HG03045 (cell line): ENCODE data around the gene PTGFRN.

Experiments
- ATAC-seq: cut with Tn5 transposase; IDR thresholded peaks from one replicate; pipeline ENCODE4 v1.9.1; 2021; ENCODE audit warnings: mild to moderate bottlenecking, moderate library complexity; ENCODE audit not compliant: unreplicated experiment

Gene PTGFRN

GRCh38 chr1:116940814-116941599, 31.3 kb downstream of the PTGFRN start:
- ATAC-seq, result no peak

- no peak for ATAC-seq
Observed at GRCh38 chr1:116941670-116942069, 32.0 kb downstream of the PTGFRN start.

- ATAC-seq, result no peak
Observed at GRCh38 chr1:116942344-116942743, 32.6 kb downstream of the PTGFRN start.

GRCh38 chr1:116943438-116943837, 33.7 kb downstream of the PTGFRN start:
- no peak for ATAC-seq

GRCh38 chr1:116944613-116945012, 34.9 kb downstream of the PTGFRN start:
- ATAC-seq, result no peak

DNA sequence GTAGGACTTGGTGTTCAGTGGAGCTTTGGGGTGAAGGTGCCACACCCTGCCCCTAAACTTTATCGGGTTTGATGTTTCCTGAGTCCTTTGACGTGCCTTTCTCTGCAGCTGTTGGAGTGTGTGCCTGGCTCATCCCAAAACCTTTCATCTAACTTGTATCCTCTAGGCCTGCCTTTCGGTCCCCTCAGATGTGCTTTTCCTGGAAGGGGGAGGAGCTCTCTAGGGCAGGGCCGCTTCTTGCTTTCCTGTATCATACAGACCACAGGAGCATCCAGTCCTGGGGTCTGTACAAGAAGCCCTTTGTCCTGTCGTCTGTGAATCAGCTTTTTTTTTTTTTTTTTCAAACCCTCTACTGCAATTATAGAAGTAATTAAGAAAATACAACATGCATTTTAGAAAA, 35.7 kb downstream of the PTGFRN start:
- ATAC-seq, result no peak

DNA sequence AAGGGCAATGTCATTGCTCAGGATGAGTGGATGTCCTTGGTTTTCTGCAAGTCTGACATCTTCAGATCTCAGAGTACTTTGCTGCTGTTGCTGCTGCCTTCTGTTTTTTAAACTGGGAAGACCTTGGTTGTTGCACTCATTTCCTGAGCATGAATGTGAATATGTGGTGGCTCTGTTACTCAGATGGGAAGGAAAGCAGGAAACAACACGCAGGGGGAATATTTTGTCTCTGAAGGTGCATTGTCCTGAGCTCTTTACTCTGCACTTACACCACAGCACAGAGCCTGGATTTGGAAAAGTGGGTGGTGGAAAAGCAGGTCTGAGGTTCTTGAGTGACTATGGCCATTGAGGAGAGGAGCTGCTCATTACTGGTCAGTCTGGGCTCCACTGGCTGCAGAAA, 36.3 kb downstream of the PTGFRN start:
- no peak for ATAC-seq

- no peak for ATAC-seq
Observed at GRCh38 chr1:116947092-116947860, 37.6 kb downstream of the PTGFRN start.

GRCh38 chr1:116948046-116948445, 38.3 kb downstream of the PTGFRN start:
- ATAC-seq, result no peak

DNA sequence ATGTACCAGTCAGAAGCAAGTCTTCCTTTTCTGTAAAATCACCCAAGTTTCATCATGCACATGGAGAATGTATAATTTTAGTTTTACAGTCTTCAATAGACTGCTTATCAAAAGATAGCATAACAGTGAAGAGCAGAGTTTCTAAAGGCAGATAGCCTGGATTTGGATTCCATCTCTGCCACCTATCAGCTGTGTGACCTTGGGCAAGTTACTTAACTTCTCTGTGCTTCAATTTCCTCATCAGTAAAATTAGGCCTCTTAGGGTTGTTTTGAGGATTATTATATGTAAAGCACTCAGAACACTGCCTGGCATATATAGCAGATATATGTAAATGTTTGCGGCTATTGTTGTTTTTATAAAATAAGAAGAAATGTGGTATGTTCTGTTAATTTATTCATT, 38.9 kb downstream of the PTGFRN start:
- no peak for ATAC-seq

DNA sequence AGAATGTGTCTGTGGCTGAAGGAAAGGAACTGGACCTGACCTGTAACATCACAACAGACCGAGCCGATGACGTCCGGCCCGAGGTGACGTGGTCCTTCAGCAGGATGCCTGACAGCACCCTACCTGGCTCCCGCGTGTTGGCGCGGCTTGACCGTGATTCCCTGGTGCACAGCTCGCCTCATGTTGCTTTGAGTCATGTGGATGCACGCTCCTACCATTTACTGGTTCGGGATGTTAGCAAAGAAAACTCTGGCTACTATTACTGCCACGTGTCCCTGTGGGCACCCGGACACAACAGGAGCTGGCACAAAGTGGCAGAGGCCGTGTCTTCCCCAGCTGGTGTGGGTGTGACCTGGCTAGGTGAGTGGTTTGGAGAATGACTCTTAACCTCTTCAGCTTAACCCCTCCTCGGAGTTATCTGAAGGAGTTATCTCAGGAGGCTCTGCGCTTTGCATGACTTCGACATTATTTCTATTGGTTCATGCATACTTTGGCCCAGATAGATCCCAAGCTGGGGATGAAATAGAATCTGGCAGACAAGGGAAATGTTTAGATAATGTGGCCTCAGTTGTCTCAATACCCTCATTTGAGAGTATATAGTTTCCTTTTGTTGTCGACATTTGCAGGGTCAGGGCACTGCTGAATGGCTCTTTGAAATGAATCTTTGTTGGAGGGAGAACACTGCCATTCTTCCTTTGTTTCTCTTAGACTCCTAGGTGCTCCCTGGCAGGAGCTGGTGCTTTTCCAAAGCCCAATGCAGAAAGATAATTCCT, 39.7 kb downstream of the PTGFRN start:
- ATAC-seq, result no peak

DNA sequence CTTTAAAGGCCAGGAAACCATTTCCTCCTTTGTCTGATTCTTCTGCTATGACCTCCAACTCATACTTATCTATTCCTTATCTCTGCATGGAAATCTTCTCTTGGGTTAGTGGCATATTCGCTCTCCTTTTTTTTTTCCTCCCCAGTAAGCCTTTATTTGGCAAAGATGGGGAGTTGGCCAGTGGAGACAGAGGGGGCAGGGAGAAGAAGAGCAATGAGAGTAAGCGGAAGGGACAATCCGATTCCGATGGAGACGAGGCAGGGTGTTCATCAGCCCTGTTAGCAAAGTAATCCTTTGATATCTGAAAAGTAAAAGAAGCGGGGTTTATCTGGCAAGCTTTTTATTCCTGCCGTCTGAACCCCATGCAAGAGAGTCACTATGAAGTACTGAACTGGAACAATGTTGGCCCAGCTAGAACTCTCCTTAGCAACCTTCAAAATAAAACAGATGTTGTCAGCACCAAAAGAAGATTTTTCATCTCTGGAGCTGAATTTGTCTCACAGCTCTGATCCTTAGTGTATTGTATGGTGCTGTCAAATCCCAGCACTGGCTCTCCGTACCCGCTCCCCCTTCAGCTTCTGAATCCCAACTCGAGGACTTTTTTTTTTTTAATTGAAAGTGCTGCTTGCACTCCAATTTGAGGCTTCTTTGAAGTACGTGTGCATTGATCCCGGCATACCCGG, 40.9 kb downstream of the PTGFRN start:
- ATAC-seq, result no peak

DNA sequence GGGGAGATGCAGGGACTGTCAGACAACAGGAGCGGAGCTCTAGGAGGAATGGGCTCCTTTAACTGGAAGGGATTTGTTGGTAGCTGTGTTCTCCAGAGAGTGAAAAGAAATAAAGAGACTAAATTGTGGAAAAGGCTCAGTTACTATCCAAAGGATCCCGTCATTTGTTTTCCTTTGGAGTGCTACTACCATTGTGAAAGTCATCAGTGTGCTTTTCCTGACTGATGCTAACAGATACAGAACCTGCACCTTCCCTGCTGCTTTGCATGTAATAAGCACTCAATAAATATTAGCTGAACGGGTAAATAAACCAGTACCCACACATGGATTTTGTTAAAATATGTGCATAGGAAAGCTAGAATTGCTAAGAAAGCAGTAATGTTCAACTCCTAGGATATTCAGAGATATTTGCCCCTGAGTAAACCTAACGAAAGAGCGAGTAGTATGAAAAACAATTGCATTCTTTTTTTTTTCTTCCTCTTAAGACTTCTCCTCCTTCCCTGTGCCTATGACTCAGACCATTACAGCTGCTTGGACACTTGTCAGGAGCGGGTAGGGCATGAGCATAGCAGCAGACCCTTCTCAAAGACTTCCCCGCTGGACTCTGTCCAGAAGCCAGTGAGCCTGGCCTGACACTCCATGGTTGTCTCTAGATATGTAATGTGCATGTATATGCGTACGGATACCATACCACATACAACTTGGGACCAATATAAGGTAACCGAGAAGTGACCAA, 41.7 kb downstream of the PTGFRN start:
- ATAC-seq, result no peak

DNA sequence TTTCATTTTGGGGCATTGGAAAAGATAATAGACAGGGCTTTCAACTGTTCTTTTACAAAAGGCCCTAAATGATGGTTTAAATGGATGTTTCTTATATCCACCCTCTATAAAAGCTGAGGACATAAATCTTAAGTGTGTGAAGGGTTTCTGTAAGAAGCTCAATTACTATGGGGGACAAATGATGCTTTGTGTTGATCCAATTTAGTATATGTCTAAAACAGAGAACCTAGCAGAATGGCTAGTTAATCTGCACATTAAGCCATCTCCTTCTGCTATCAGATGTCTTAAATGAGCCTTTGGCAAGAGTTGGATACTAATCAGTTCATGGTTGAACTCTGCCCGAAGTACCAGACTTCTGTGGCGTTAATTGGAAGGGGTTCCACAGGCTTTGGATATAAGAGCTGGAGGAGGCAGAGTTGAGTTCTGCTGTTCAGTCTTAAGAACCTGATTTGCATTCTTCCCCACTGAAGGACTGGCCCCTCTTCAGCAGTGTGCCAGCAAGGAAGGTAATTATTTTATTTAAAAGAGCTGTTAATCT, 43.1 kb downstream of the PTGFRN start:
- no peak for ATAC-seq

DNA sequence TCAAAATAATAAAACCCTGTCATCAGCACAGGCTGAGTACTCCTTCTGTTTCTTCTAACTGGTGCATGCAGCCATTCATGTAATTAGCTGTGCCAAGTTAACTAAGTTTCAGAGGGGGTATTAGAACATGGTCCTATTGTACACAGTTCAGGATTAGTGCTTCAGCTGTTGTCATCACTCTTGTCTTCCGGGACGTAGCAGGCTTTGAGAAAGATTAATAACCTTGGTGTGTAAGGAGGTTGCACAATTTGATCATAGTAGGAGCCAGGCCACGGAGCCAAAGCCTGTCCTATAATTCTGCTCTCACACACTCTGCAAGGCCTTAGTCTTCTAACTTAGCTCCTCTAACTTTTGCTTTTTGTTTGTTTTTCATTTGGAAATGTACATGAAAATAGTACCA, 44.7 kb downstream of the PTGFRN start:
- ATAC-seq, result no peak

- ATAC-seq, result no peak
Observed at GRCh38 chr1:116956378-116956777, 46.7 kb downstream of the PTGFRN start.

- ATAC-seq, result no peak
Observed at GRCh38 chr1:116957646-116958045, 47.9 kb downstream of the PTGFRN start.

DNA sequence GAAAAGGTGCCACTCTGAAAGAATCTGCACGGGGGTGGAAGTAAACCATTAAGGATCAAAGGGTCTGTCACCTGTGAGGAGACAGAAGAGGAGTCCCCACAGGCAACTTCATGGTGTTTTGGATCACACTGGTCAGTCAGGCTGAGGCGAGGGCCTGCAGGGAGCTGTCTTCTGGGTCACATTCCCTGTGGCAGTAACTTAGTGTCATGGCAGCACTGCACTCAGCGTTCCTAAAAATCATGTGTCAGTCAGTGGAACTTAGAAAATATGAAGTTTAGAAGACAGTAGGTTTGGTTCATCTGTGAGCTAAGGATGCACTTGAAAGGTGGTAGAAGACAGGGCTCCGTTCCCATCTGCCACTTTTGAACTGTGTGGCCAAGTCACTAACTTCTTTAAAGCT, 48.4 kb downstream of the PTGFRN start:
- no peak for ATAC-seq

GRCh38 chr1:116958977-116959376, 49.3 kb downstream of the PTGFRN start:
- ATAC-seq, result no peak

DNA sequence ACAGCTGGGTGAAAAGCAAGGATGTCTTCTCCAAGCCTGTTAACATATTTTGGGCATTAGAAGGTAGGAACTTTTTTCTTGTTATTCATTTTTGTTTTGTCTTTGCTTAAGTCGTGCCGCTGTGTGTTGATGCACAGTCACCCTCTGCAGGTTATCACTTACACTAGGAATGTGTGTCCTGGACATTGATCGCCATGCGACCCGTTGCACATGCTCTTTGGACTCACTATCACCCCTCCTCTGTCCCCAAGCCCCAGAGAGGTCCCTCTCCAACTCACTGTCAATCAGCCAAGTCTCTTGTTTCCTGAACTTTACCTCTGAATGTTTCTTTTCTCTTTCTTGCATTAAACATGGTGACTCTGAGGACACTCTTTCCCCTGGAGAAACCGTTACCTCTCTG, 51.9 kb downstream of the PTGFRN start:
- ATAC-seq, result no peak
